HPDE6-E6E7 (cell line): Measurements from ENCODE around the gene MPZL1.
"Not testable (repeated sequence)": the region's sequence is repeated elsewhere in the genome, so short reads cannot be mapped to it uniquely, and the experiment has no call there.

ENCODE experiments used
- DNase-seq: peaks from one replicate; pipeline ENCODE4 v3.0.0; 2011; ENCODE audit warnings: missing footprints; ENCODE audit errors: extremely low spot score

MPZL1 gene

GRCh38 chr1:167719715-167720421 lies 1.9 kb upstream of the MPZL1 start:
- DNase-seq = not testable (repeated sequence)

- no peak for DNase-seq
These were observed 691 bp upstream of the MPZL1 start for GRCh38 chr1:167720965-167721616.

- DNase-seq = peak; percentile 51
These were observed 529 bp downstream of the MPZL1 start for GRCh38 chr1:167722152-167722869.

- no peak for DNase-seq
These were observed 1.1 kb downstream of the MPZL1 start for GRCh38 chr1:167722870-167723251.

GRCh38 chr1:167723707-167724323 lies 2.0 kb downstream of the MPZL1 start:
- no peak for DNase-seq

GRCh38 chr1:167726008-167726407 lies 4.2 kb downstream of the MPZL1 start:
- no peak for DNase-seq

GRCh38 chr1:167728818-167729410 lies 7.1 kb downstream of the MPZL1 start:
- DNase-seq = no peak

- DNase-seq = no peak
These were observed 12.4 kb downstream of the MPZL1 start for GRCh38 chr1:167734227-167734626.

GRCh38 chr1:167734841-167735240 lies 13.1 kb downstream of the MPZL1 start:
- no peak for DNase-seq

GRCh38 chr1:167737169-167737568 lies 15.4 kb downstream of the MPZL1 start:
- no peak for DNase-seq

GRCh38 chr1:167738158-167738557 lies 16.4 kb downstream of the MPZL1 start:
- no peak for DNase-seq

- no peak for DNase-seq
These were observed 18.0 kb downstream of the MPZL1 start for GRCh38 chr1:167739752-167740151.

GRCh38 chr1:167741103-167741502 lies 19.3 kb downstream of the MPZL1 start:
- DNase-seq = not testable (repeated sequence)

- not testable (repeated sequence) for DNase-seq
These were observed 20.7 kb downstream of the MPZL1 start for GRCh38 chr1:167742392-167743057.

GRCh38 chr1:167744901-167745300 lies 23.1 kb downstream of the MPZL1 start:
- DNase-seq = no peak

- DNase-seq = no peak
These were observed 24.4 kb downstream of the MPZL1 start for GRCh38 chr1:167746013-167746672.

- no peak for DNase-seq
These were observed 25.3 kb downstream of the MPZL1 start for GRCh38 chr1:167746988-167747655.

GRCh38 chr1:167747988-167748387 lies 26.2 kb downstream of the MPZL1 start:
- DNase-seq = no peak

GRCh38 chr1:167748906-167749305 lies 27.1 kb downstream of the MPZL1 start:
- DNase-seq = no peak

GRCh38 chr1:167749741-167750140 lies 28.0 kb downstream of the MPZL1 start:
- no peak for DNase-seq
